Measurements from ENCODE around the gene PPP1R12A.

GRCh38 chr12:79874665-79875064 is 60.2 kb downstream of the PPP1R12A start:
- no peak for TF ChIP-seq CTCF (IDR thresholded peaks at IDR 0.05)
- no peak for TF ChIP-seq POLR2A (IDR thresholded peaks at IDR 0.05)

Measured in Peyer's patch (tissue), 4 donors.